ENCODE measurements around the gene DAND5. TPM values are rescaled to one million over a fixed set of nuclear protein-coding genes. Genes with fewer than 3 reads are reported as not detected.

DAND5 gene
- total and polyA plus RNA-seq, 2 of the 13 experiments (the other 11 are each of a cell fraction or from before 2014, with no cell fraction given), result 0.04 TPM; not detected in 1

DNA sequence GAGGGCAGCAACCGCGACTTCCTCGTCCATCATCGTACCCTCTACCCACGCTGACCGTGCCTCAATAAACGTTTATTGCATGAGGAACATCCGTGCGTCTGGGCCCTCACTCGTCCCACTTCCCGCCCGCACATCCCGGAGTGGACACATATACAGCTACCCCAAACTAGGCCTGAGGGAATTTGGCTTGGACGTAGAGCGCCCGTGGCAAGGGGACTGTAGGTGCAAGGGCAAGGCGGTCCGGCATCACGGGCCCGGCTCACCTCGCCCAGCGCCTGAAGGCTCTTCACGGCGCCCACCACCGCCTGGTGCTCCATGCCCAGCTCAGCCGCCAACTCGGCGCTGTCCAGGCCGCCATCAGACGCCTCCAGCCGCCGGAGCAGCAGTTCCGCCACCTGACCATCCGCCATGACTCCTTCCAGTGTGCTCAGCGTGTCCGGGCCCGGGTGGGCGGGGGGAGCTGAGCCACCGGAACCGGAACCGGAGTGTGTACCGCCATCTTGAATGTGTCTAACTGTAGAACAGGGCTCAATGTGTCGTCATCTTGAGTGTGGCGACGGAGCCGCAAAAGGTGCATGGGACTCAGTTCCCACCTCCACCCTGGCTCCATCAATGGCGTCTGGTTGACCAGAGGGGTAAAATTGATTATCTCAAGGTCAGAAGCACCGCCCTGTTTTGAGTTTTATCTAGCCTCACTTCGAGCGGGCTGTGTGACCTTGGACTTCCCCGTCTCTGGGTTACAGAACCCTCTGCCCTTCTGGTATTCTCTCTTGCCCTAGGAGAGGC, 35.9 kb upstream of the DAND5 start, which contains the start of gene FARSA (continued):
- TF ChIP-seq, protein P1, sequence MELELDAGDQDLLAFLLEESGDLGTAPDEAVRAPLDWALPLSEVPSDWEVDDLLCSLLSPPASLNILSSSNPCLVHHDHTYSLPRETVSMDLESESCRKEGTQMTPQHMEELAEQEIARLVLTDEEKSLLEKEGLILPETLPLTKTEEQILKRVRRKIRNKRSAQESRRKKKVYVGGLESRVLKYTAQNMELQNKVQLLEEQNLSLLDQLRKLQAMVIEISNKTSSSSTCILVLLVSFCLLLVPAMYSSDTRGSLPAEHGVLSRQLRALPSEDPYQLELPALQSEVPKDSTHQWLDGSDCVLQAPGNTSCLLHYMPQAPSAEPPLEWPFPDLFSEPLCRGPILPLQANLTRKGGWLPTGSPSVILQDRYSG (CRISPR knock-in tag; IDR thresholded peaks at IDR 0.05), result no peak
- TF ChIP-seq, protein P2, sequence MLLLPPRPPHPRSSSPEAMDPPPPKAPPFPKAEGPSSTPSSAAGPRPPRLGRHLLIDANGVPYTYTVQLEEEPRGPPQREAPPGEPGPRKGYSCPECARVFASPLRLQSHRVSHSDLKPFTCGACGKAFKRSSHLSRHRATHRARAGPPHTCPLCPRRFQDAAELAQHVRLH (CRISPR knock-in tag; IDR thresholded peaks at IDR 0.05; ENCODE audit: borderline replicate concordance, low read depth), result no peak
- TF ChIP-seq, protein P3, sequence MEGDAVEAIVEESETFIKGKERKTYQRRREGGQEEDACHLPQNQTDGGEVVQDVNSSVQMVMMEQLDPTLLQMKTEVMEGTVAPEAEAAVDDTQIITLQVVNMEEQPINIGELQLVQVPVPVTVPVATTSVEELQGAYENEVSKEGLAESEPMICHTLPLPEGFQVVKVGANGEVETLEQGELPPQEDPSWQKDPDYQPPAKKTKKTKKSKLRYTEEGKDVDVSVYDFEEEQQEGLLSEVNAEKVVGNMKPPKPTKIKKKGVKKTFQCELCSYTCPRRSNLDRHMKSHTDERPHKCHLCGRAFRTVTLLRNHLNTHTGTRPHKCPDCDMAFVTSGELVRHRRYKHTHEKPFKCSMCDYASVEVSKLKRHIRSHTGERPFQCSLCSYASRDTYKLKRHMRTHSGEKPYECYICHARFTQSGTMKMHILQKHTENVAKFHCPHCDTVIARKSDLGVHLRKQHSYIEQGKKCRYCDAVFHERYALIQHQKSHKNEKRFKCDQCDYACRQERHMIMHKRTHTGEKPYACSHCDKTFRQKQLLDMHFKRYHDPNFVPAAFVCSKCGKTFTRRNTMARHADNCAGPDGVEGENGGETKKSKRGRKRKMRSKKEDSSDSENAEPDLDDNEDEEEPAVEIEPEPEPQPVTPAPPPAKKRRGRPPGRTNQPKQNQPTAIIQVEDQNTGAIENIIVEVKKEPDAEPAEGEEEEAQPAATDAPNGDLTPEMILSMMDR (CRISPR knock-in tag; IDR thresholded peaks at IDR 0.05), result no peak; the same call in 1 of the 2 replicates
- no peak for TF ChIP-seq SATB2 (CRISPR knock-in tag; IDR thresholded peaks at IDR 0.05)
- TF ChIP-seq ZNF33B (CRISPR knock-in tag; IDR thresholded peaks at IDR 0.05), result no peak; the same call in 1 of the 2 replicates
- TF ChIP-seq, protein P4, sequence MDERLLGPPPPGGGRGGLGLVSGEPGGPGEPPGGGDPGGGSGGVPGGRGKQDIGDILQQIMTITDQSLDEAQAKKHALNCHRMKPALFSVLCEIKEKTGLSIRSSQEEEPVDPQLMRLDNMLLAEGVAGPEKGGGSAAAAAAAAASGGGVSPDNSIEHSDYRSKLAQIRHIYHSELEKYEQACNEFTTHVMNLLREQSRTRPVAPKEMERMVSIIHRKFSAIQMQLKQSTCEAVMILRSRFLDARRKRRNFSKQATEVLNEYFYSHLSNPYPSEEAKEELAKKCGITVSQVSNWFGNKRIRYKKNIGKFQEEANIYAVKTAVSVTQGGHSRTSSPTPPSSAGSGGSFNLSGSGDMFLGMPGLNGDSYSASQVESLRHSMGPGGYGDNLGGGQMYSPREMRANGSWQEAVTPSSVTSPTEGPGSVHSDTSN (CRISPR knock-in tag; IDR thresholded peaks at IDR 0.05), result no peak
- peak; percentile 65 for TF ChIP-seq ZNF143 (CRISPR knock-in tag; IDR thresholded peaks at IDR 0.05)
- no peak for TF ChIP-seq ISX (CRISPR knock-in tag; conservative IDR thresholded peaks at IDR 0.05)
- peak; percentile 52; the same call in 1 of the 2 replicates for TF ChIP-seq ZMYM3 (CRISPR knock-in tag; IDR thresholded peaks at IDR 0.05)
- TF ChIP-seq, protein P5, sequence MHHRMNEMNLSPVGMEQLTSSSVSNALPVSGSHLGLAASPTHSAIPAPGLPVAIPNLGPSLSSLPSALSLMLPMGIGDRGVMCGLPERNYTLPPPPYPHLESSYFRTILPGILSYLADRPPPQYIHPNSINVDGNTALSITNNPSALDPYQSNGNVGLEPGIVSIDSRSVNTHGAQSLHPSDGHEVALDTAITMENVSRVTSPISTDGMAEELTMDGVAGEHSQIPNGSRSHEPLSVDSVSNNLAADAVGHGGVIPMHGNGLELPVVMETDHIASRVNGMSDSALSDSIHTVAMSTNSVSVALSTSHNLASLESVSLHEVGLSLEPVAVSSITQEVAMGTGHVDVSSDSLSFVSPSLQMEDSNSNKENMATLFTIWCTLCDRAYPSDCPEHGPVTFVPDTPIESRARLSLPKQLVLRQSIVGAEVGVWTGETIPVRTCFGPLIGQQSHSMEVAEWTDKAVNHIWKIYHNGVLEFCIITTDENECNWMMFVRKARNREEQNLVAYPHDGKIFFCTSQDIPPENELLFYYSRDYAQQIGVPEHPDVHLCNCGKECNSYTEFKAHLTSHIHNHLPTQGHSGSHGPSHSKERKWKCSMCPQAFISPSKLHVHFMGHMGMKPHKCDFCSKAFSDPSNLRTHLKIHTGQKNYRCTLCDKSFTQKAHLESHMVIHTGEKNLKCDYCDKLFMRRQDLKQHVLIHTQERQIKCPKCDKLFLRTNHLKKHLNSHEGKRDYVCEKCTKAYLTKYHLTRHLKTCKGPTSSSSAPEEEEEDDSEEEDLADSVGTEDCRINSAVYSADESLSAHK (CRISPR knock-in tag; IDR thresholded peaks at IDR 0.05; ENCODE audit: borderline replicate concordance), result no peak
- TF ChIP-seq, protein P6, sequence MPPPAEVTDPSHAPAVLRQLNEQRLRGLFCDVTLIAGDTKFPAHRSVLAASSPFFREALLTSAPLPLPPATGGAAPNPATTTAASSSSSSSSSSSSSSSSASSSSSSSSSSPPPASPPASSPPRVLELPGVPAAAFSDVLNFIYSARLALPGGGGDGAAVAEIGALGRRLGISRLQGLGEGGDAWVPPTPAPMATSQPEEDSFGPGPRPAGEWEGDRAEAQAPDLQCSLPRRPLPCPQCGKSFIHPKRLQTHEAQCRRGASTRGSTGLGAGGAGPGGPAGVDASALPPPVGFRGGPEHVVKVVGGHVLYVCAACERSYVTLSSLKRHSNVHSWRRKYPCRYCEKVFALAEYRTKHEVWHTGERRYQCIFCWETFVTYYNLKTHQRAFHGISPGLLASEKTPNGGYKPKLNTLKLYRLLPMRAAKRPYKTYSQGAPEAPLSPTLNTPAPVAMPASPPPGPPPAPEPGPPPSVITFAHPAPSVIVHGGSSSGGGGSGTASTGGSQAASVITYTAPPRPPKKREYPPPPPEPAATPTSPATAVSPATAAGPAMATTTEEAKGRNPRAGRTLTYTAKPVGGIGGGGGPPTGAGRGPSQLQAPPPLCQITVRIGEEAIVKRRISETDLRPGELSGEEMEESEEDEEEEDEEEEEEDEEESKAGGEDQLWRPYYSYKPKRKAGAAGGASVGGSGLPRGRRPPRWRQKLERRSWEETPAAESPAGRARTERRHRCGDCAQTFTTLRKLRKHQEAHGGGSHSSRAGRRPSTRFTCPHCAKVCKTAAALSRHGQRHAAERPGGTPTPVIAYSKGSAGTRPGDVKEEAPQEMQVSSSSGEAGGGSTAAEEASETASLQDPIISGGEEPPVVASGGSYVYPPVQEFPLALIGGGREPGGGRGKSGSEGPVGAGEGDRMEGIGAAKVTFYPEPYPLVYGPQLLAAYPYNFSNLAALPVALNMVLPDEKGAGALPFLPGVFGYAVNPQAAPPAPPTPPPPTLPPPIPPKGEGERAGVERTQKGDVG (CRISPR knock-in tag; IDR thresholded peaks at IDR 0.05; ENCODE audit: borderline replicate concordance), result peak; percentile 89; the same call in 1 of the 2 replicates
- TF ChIP-seq ZNF614 (CRISPR knock-in tag; IDR thresholded peaks at IDR 0.05; ENCODE audit: borderline replicate concordance), result peak; percentile 56; the same call in 1 of the 2 replicates
- TF ChIP-seq TSC22D2 (CRISPR knock-in tag; IDR thresholded peaks at IDR 0.05; ENCODE audit: borderline replicate concordance), result no peak
- TF ChIP-seq, protein P7, sequence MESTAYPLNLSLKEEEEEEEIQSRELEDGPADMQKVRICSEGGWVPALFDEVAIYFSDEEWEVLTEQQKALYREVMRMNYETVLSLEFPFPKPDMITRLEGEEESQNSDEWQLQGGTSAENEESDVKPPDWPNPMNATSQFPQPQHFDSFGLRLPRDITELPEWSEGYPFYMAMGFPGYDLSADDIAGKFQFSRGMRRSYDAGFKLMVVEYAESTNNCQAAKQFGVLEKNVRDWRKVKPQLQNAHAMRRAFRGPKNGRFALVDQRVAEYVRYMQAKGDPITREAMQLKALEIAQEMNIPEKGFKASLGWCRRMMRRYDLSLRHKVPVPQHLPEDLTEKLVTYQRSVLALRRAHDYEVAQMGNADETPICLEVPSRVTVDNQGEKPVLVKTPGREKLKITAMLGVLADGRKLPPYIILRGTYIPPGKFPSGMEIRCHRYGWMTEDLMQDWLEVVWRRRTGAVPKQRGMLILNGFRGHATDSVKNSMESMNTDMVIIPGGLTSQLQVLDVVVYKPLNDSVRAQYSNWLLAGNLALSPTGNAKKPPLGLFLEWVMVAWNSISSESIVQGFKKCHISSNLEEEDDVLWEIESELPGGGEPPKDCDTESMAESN (CRISPR knock-in tag; conservative IDR thresholded peaks at IDR 0.05), result peak; percentile 68
- peak; percentile 69; the same call in 1 of the 2 replicates for TF ChIP-seq ZBTB38 (CRISPR knock-in tag; IDR thresholded peaks at IDR 0.05)

All from HepG2 (cell line).